Measurements from ENCODE around the gene CD6.

- TF ChIP-seq CTCF (IDR thresholded peaks at IDR 0.05; ENCODE audit: low read depth, low read length) = no peak
- TF ChIP-seq MYC (IDR thresholded peaks at IDR 0.05; ENCODE audit: low read depth, low read length) = no peak
- no peak for TF ChIP-seq POLR2A (IDR thresholded peaks at IDR 0.05; ENCODE audit: extremely low read depth, insufficient read length)
- TF ChIP-seq MAX (IDR thresholded peaks at IDR 0.05; ENCODE audit: low read depth, low read length) = no peak
These were observed 19.9 kb upstream of the CD6 start for GRCh38 chr11:60951606-60951903.
